IPS-11a (cell line): Measurements from ENCODE around the gene CTNND2.
"Not testable (repeated sequence)": the region's sequence is repeated elsewhere in the genome, so short reads cannot be mapped to it uniquely, and the experiment has no call there.

Source experiments
- H3K4me3 ChIP-seq: one replicate; pipeline ENCODE4 v1.5.1; 2013; ENCODE audit warnings: low read depth, low read length, control low read depth

Gene CTNND2

DNA sequence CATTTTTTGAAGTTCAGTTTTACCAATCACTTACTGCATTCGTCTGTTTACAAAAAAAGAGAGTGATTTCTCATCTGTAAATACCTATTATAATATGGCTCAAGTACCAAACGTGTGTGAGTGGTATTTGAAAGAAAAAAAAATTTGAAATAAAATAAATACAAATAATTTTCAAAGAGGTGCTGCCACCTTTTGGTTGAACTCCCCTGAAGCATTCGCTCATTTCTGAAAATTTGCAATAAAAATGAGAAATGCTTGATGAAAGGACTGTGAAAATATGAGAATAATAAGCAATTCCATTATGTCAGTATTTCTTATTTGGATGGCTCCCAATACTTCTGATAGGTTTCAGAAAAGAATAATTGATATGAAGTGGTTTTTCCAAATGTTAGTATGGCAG, 409.9 kb downstream of the CTNND2 start:
- no peak overlapping the region for H3K4me3 ChIP-seq

DNA sequence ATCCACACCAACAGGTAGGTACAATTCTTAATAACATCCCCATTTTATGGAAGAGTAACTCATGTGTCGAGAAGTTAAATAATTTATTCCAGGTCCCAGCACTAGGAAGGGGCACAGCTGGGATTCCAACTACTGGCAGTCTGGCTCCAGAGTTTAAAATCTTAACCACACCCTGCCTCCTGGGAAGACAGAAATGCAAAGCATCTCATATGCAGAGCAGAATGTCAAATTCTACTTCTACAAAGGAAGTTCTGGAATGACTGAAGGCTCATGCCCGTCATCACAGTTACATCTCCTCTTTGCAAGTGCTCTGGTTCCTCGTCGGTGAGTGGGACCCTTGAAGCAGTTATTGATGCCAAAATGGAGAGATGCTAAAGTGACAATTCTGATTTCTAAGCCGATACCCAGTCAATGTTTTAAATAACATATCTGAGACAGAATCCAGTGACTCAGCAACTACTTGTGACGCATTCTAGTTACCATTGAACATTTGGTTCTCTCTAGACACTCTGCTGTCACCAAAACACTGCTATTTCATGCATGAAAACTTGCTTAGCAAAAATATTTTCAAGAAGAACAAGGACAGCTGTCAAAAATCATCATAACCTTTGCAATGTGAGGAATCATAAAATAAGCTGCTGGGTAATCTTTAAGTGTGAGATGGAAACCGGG, 412.7 kb downstream of the CTNND2 start:
- H3K4me3 ChIP-seq, result no peak overlapping the region

DNA sequence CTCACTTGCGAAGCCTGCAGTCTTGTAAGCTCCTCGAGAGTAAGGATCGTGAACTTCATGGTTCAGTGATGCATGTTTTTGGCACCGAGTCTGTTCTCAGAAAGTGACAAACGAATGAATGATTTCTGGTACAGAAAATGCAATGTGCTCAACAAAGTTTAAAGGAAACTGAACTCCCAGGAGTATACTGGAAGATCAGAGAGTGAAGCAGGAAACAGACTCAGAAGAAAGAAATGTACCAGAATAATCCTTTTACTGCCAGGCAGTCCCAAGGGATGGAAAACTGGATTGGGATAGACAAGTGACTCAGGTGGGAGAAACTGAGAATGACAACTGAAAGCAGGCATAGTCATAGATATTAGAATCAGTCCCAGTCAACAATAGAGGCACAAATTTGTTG, 420.6 kb downstream of the CTNND2 start:
- H3K4me3 ChIP-seq, result no peak overlapping the region

DNA sequence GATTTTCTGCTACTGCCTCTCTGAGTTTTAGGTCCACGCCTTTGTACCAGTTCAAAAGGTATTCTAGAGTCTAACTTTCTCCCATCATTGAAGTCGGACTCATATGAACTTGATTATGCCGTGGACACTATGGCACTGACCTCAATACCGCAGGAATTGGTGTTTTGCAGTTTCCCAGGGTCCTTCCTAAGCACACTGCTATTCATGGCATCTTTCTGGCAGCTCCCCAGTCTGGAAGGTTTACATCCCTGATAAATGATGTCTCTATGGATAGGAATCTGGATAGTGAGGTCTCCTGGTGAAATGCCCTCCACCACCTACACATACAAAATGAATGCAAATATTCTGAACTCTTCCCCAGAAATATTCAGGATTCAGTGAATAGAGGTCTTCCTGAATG, 422.2 kb downstream of the CTNND2 start:
- no peak overlapping the region for H3K4me3 ChIP-seq

DNA sequence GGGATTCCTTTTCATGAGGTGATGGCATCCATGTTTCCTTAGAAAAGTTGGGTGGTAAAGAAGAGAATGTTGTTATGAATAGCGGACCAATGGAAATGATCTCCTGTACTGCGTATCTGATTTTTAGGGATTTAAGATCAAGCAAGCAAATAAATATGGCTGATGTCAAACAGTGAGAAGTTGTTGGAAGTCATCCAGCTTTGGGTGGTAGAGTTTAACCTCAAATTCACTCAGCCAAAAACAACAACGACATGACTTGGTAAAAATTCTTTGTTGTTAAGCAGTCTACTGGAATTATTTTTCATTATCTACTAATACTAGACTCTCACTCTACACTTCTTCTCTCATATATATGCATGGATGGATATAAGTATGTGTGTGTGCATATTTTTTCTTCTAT, 426.5 kb downstream of the CTNND2 start:
- H3K4me3 ChIP-seq, result no peak overlapping the region

DNA sequence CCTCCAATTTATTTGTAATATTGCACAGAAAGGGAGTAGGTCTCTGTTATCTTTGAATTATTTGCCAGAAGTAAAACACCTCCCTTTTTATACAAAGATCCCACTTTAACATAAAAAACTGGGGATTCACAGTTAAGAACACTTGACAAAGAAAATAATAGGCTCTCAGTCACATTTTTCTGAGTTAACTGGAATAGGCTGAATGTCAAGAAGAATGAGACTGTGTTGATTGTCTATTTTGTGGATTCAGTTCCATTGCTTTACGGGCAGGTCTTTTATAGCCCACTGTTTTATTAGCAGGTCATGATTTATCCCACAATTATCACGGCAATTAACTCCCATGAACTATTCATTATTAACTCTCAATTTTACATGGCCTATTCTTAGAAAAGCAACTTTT, 427.4 kb downstream of the CTNND2 start:
- H3K4me3 ChIP-seq, result no peak overlapping the region

DNA sequence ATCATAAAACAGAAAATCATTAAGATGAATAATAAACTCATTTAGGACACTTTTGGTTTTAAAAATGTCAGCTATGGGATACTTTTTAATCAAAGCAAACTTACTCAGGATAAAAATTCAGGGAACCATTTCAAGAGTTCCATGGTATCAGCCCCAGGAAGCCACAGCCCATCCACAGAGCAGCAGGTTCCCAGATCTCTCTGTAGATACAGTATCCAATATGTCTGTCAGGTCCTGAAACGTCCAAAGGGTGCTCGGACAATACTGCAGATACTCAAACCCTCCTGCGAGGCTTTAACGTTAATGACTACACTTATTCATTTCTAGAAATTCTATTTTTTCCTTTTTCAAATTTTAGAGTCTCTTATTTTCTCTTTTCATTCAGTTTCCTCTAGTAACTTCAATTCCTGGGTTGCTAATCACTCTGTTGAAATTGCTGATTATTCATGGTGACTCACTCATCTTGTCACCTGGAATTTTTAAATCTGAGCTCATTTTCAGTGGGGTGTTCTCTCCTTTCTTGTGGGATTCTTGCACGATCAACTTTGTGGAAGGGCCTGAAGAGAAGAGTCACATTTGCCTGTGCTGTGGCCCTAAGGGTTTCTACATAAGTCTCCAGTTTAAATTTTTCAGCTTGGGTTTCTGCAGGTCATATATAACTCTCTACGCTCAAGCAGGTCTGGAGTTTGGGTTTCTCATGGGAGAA, 435.8 kb downstream of the CTNND2 start:
- H3K4me3 ChIP-seq, result no peak overlapping the region

DNA sequence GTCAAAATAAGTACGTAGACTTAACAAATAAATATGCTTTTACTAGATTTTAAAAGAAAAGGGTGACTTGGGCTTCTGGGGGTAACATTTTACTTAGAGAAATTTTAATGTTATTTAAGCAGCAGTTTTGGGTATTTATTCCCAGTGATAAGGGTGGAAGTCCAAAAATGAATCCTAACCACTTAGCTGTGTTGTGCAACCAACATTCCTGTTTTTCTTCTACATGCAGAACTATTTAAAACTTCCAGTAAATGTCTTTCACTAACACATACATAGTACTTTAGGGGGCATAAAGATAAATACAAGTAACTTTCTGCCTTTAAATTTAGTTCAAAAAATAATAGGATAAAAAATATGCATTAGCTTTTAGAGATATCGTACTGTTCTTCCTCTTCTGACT, 436.7 kb downstream of the CTNND2 start:
- no peak overlapping the region for H3K4me3 ChIP-seq

DNA sequence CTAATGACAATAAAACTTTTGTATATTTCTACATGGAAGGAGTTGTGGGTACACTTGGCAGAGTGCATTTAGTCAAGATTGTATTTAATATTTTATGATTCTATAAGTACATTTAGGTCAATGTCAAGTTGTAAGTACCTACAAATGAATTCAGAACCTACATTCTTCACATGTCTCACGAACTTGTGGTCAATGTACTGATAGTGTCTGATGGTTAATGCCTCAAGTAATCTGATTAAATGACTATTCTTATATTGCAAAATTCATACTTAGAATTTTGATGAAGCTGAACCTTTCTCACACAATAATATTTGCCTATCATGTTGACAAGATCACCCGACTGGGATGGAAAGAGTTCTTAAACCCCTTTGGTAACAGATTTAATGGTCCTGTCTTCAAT, 444.5 kb downstream of the CTNND2 start:
- H3K4me3 ChIP-seq, result no peak overlapping the region

DNA sequence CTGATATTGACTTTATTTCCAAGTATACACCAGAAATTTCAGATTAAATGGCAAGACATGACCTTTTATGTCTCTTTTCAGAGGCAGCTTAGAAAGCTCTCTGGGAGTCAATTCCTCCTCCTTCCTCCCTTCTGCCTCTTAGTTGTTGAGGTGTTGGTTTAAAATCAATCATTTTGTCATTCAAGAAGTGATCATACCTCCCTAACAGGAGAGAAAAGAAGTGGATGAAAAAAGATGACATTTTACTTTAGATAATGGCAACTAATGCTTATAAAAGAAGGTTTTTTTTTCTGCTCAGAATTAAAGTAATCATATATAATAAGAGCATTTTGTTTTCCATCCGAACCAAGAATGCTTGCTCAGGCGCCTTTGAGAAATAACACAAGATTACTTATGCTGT, 448.7 kb downstream of the CTNND2 start:
- no peak overlapping the region for H3K4me3 ChIP-seq

DNA sequence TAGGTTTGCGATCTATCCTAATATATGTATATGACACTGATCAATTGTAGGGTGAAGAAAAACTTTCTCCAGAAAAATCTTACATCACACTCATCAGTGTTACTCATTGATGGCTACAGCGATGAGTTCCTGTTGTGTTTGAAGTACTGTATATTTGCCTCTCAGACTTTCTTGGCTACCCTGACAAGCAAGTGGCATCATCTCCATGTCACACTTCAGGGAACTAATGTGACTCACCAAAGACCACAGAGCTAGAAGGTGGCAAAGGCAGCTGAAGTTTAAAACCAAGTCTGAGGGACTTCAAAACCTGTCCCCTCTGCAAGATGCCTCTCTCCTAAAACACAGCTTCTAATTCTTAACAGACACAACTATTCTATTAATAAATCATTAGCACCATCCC, 451.4 kb downstream of the CTNND2 start:
- H3K4me3 ChIP-seq, result no peak overlapping the region

DNA sequence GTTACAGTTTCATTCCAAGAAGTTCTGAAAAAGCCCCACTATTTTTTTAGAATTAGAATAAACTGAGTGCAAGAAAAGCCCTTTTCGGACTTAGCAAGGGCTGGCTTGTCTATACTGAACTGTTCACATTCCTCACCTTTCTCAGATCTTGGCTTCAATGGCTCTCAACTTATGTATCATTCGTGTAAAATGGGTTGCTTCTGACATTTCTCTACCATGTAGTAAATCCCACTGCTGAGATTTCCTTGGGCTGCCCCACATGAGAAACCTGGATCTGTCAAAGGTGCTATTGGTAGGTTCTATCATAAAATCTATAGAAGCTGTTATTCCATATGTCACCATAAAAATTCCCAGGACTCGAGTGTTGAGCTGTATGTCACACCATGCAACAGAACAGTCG, 454.3 kb downstream of the CTNND2 start:
- H3K4me3 ChIP-seq, result no peak overlapping the region

DNA sequence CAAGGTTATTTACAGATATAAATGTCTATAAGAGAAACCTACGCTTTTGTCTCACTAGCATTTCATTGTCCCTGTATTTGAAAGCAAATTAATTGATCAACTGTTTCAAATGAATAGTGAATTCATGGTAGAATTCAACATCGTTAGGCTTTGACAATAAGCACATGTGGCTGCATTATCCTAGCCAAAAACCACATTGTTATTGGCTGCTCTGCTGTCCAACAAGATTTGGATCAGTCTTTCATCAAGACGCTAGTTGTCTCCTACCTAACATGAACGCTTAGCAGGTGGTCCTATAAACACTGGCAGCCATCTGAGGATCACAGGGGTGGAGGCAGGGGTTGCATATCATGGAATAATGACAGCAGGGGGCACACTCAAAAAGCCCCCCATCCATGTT, 455.0 kb downstream of the CTNND2 start:
- no peak overlapping the region for H3K4me3 ChIP-seq

DNA sequence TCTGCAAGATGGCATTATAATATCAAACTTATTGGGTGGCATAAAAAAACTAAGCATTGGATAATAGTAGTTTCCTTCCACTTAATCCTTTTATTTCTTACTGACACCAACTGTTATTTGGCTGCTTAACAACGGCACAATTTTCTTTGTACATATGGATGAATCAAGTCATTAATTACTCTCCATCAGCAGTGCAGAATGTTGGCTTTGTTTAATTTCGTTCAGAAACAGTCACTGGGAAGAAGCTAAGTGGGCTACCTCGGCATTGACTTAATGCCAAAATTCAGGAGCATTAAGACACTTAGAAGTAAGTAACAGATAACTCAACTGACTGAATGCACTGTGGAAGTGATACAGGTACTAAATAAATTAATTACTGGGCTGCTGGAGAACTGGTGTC, 460.4 kb downstream of the CTNND2 start:
- H3K4me3 ChIP-seq, result no peak overlapping the region

DNA sequence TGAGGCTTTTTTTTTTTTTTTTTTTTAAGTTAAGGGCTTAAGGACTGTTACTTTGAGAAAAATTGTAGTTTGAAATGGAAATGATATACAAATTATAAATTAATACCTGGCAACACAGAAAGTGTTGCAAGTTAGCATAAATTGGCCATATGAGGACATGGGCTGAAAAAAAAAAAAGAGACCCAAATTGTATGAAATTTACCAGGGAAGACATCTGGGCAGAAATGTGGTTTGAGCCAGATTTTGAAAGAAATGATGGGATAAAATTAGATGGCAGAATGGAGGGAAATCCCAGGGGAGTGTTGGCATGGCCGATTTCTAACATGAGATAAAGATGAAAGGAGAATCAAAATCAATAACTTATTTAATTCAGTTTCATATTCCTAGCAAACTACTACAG, 472.1 kb downstream of the CTNND2 start:
- H3K4me3 ChIP-seq, result no peak overlapping the region

DNA sequence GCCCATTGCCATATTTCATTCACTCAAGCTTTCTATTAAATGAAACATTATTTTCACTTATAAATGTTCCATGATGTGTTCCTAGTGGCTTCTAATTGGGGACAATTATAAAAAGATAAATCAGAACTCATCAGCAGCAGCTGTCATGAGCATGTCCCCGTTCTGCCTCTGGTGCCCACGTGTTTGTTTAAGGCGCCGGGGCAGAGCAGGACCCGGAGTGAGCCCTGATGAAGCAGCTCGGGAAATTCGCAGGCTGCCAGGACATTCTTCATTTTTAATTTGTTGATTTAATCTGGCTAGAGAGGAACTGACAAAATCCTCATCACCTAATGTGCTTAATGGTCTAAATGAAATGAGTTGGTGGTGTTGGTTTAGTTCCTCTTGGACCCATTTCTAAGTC, 475.0 kb downstream of the CTNND2 start:
- no peak overlapping the region for H3K4me3 ChIP-seq

DNA sequence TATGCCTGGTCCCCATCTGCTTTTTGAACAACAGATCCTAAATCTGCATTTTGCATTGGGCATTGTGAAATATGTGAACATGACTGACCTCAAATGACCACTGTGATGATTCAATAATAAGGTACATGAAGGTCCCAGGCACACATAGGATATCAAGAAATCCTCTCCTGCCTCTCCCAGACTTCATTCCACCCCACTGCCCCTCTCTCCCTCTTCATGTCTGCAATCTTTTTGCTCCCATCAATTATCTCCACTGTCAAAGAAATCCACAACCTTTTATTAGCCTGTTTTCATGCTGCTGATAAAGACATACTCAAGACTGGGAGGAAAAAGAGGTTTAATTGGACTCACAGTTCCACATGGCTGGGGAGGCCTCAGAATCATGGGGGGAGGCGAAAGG, 476.7 kb downstream of the CTNND2 start:
- no peak overlapping the region for H3K4me3 ChIP-seq

DNA sequence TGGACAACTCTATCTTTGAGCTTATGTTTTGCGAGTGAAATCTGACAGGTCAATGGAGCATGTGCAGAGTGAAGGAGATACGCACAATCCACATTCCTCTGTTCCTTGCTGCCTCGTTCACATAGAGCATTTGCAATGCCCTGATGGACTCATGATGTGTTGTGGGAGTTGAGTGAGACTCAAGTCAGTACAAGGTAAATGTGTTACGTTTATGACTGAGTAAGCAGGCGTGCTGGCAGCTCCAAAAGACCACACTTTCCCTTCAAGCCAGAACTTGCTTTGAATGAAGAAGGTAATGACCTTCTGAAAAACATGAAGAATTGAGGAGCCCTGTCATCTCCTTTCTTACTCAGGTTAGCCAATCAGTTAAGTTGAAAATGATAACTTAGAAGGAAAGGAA, 477.8 kb downstream of the CTNND2 start:
- no peak overlapping the region for H3K4me3 ChIP-seq

DNA sequence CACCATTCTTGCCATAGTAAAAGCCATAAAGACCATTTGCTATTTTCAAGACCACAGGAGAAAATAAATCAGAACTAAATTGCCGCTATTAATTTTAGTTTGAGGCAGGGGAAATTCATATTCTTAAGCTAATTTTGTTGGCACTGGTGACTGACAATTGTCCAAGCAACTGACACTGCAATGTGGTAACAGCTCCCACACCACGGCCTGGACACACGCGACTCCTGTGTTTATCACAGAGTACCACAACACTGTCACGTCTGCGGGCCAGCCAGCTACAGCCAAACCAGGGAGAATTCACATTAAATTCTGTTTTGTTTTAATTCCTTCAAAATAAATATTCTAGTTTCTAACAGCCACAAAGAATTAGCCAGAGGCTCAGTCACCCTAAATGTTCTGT, 481.9 kb downstream of the CTNND2 start:
- H3K4me3 ChIP-seq, result no peak overlapping the region

DNA sequence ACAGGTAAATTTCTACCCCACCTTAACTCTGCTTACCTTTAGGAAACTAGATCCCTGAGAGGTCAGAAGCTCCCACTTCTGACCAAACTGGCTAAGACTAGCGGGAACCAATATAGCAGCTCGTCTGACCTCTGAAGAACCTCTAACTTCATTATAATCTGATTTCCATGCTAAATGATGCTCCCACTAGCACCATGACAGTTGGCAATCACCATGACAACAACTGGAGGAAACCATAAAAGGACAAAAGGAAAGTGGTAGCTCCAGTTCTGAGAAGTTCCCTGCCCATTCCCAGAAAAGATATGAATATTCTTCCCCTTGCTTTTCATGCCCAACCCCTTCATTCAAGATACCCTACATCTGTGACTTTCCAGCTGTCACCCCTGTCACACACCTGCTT, 483.3 kb downstream of the CTNND2 start:
- no peak overlapping the region for H3K4me3 ChIP-seq

DNA sequence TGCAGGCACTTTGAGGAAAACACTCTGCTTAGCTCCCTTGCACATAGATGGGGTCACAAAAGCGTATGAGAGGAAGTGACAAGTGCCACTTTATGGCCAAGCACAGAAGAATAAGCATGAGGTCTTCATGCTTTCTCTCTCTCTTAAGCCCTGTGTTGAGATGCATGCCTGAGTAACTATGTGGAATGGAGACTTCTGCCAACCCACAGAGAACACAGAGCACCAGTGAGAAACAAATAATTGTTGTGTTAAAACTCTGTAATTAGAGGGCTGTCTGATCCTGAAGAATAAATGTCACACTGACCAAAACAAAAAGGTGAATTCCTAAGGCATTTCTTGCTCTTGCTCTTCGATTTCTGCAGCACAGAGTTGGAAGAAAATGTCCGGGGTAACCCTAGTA, 488.5 kb downstream of the CTNND2 start:
- H3K4me3 ChIP-seq, result no peak overlapping the region

DNA sequence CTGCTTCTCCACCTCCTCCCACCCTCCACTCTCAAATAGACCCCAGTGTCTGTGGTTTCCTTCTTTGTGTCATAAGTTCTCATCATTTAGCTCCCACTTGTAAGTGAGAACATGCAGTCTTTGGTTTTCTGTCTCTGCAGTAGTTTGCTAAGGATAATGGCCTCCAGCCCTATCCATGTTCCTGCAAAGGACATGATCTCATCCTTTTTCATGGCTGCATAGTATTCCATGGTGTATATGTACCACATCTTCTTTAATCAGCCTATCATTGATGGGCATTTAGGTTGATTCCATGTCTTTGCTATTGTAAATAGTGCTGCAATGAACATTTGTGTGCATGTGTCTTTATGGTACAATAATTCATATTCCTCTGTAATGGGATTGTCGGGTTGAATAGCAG, 489.5 kb downstream of the CTNND2 start:
- not testable (repeated sequence) for H3K4me3 ChIP-seq

DNA sequence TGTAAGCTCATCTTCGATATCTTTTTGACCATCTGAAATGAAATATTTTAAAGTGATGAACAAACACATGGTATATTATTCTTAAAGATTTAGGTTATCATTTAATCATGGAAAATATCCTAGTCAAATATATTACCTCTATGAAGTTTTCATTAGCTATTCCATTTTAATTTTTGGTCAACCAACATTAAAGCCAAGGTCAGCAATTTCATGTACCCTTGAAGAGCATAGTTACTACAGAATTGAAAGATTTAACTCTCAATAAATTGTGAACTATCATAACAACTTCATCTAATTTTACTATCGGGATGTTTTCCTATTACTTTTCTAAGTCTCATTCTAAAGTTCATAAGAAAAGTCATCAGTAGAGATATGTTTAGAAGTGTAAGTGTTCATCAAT, 492.6 kb downstream of the CTNND2 start:
- H3K4me3 ChIP-seq, result no peak overlapping the region
